Rectal smooth muscle tissue (tissue), 1 donor: ENCODE data around the gene OR10R2.

Experiments
- H3K27ac ChIP-seq: one replicate; pipeline ENCODE4 v1.7.0; 2013; ENCODE audit warnings: low read depth, low read length, inconsistent platforms
- H3K27me3 ChIP-seq: one replicate; pipeline ENCODE4 v1.7.0; 2013; ENCODE audit warnings: low read length; ENCODE audit not compliant: control insufficient read depth, insufficient read depth
- H3K36me3 ChIP-seq: one replicate; pipeline ENCODE4 v1.7.0; 2013; ENCODE audit warnings: low read length; ENCODE audit not compliant: control insufficient read depth, insufficient read depth
- H3K4me1 ChIP-seq: one replicate; pipeline ENCODE4 v1.7.0; 2013; ENCODE audit warnings: low read length; ENCODE audit not compliant: control insufficient read depth, insufficient read depth
- H3K4me3 ChIP-seq: one replicate; pipeline ENCODE4 v1.7.0; 2013; ENCODE audit warnings: low read length
- H3K9ac ChIP-seq: one replicate; pipeline ENCODE4 v1.7.0; 2013; ENCODE audit warnings: low read length

The OR10R2 gene

DNA sequence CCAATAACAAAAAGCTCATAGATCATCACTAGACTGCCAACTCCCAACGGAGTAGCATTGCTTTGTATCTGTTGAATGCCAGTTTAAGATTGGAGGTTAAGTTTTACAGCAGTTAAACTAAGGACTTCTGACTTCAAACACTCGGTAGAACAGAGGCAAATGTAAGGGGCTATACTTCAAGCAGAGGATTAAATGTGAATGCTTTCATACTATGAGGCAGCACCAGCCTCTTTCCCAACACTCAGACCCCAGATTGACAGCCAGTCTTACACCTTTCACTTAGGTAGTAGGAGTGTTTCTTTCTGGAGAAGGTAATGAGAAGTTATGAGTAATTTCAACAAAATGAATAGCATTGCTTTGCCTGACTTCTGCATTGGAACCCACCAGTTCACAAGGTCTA is 22.8 kb downstream of the OR10R2 start:
- Histone ChIP-seq H3K27me3 (no peaks in the 10 kb centered on the region), H3K36me3 (no peaks in the 10 kb centered on the region), H3K9ac (no peak overlapping the region), H3K4me1 (no peaks in the 10 kb centered on the region), H3K27ac (no peak overlapping the region), H3K4me3 (no peak overlapping the region)

DNA sequence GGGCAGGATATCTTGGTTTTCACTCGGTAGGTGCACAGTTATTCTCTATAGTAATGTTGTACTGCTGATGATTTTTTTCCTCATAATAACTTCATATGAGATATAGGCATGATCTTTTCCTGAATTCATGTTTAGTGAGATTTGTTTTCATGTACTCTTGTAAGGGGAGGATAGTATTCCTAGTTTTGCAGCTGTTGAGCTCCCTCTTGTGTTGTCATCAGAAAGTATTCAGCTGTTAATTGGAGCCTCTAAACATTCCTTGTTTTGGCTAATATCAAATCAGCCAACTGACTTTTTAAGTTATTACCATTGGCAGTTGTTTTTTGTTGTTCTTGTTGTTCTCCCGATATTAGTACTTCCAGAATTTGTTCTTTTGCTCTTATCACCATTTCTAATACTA is 24.4 kb downstream of the OR10R2 start:
- H3K27ac ChIP-seq, result no peak overlapping the region
- H3K4me1 ChIP-seq, result no peaks in the 10 kb centered on the region
- no peaks in the 10 kb centered on the region for H3K36me3 ChIP-seq
- no peak overlapping the region for H3K9ac ChIP-seq
- no peak overlapping the region for H3K4me3 ChIP-seq
- H3K27me3 ChIP-seq, result no peaks in the 10 kb centered on the region

DNA sequence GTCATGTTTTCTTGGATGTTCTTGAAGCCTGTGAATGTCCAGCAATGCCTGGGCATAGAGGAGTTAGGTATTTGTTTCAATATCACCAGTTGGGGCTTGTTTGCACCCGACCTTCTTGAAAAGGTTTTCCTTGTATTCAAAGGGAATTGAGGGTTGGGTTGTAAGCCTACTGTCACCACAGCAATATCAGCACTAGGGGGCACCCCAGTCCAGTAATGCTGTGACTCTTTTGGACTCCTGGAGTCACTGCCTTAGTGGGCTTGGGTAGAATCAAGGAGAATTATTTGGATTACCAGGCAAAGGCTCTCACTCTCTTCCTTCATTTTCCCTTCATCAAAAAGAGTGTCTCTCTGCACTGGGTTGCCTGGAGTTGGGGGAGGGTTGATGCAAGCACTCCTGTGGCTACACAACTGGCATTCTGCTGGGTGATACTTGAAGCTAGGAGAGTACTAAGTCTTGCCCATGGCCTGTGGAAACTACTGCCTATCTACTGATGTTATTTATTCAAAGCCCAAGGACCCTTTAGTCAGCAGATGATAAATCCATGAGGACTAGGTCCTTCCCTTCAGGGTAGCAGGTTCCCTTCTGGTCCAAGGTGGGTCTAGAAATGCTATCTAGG is 34.5 kb downstream of the OR10R2 start:
- H3K9ac ChIP-seq, result no peak overlapping the region
- no peak overlapping the region for H3K4me3 ChIP-seq
- no peaks in the 10 kb centered on the region for H3K4me1 ChIP-seq
- H3K36me3 ChIP-seq, result no peaks in the 10 kb centered on the region
- no peak overlapping the region for H3K27ac ChIP-seq
- H3K27me3 ChIP-seq, result no peaks in the 10 kb centered on the region

DNA sequence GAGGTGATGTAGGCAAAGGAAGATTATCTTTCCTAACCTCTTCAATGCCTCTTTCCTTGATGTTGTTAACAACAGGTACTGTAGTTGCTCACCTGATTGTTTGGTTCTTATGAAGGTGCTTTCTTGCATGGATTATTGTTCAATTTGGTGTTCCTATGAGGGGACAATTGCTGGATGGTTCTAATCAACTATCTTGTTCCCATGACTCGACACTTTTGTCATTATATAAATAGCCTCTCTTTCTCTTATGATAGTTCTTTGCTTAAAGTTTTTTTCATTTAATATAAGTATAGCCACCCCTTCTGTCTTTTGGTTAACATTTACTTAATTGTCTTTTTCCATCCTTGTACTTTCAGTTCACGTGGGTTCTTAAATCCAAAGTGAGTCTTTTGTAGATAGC is 35.5 kb downstream of the OR10R2 start:
- H3K4me3 ChIP-seq, result no peak overlapping the region
- no peaks in the 10 kb centered on the region for H3K4me1 ChIP-seq
- no peak overlapping the region for H3K9ac ChIP-seq
- H3K27ac ChIP-seq, result no peak overlapping the region
- H3K36me3 ChIP-seq, result no peaks in the 10 kb centered on the region
- H3K27me3 ChIP-seq, result no peaks in the 10 kb centered on the region

DNA sequence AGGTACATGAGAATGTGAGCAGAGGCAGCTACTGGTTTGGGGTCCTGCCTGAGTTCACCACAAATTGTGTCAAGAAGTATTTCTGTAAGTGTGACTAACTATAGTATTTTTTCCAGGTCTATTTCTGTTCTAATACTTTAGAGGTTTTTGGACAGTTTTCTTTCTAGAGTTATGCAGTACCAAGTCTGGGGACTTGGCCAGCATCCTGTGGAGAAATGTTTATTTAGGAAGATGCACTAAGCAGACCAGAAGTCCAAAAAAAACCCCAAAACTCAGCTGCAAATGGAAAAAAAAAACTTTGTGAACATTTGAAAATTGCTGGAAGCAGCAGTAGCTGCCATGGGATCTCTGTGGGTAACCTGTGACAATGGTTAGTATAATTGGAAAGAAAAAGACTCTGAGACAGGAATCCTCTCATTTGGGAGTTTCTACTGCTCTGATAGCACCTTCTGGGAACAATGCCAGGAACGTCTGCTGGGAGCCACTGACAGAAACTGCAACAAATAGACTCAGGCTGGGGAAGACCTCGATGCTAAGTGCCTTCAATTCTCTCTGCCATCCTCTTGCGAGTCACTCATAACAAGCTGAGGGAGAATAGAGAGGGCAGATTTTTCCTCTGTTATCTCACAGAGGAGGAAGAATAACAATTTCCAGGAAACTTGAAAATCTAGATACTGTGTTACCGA is 37.6 kb downstream of the OR10R2 start:
- H3K4me3 ChIP-seq, result no peak overlapping the region
- no peaks in the 10 kb centered on the region for H3K4me1 ChIP-seq
- H3K9ac ChIP-seq, result no peak overlapping the region
- H3K36me3 ChIP-seq, result no peaks in the 10 kb centered on the region
- no peak overlapping the region for H3K27ac ChIP-seq
- H3K27me3 ChIP-seq, result no peaks in the 10 kb centered on the region

DNA sequence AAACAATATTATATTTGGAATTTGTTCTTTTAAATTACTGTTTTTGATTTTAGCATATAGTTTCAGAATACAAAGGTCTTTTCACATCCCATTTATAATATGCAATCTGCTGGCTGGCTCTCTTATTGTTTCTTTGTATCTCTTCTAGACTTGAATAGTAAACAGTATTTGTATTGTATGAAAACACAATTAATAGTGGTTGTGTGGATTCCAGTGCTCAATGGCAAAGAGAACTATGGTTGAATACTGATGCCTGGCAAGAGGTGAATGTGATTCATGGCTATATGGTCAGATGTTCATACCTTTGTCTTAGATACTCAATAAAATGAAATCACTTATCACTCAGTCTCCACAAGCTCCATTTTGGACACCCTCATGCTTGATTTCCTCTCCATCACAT is 44.9 kb downstream of the OR10R2 start:
- no peak overlapping the region for H3K4me3 ChIP-seq
- H3K27ac ChIP-seq, result no peak overlapping the region
- no peaks in the 10 kb centered on the region for H3K4me1 ChIP-seq
- no peaks in the 10 kb centered on the region for H3K36me3 ChIP-seq
- no peaks in the 10 kb centered on the region for H3K27me3 ChIP-seq
- no peak overlapping the region for H3K9ac ChIP-seq

DNA sequence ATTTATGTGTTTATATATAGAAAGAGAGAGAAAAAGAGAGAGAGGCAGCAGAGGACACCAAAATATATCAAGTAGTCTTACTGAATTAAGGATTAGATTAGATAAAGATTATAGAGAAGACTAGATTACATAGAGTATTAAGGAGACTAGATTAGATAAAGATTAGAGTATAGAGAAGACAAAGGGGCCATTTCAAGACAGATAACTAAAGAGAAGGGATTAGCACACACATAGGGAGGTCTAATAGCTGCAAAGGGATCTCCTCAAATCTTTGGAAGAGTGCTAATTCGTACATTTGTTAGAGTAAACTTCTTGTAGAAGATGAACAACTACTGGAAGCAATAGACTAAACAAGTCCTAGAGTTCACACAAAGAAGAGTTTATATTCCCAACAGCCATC is 48.0 kb downstream of the OR10R2 start:
- Histone ChIP-seq H3K4me1 (no peaks in the 10 kb centered on the region), H3K4me3 (no peak overlapping the region), H3K36me3 (no peaks in the 10 kb centered on the region), H3K9ac (no peak overlapping the region), H3K27me3 (no peaks in the 10 kb centered on the region), H3K27ac (no peak overlapping the region)

DNA sequence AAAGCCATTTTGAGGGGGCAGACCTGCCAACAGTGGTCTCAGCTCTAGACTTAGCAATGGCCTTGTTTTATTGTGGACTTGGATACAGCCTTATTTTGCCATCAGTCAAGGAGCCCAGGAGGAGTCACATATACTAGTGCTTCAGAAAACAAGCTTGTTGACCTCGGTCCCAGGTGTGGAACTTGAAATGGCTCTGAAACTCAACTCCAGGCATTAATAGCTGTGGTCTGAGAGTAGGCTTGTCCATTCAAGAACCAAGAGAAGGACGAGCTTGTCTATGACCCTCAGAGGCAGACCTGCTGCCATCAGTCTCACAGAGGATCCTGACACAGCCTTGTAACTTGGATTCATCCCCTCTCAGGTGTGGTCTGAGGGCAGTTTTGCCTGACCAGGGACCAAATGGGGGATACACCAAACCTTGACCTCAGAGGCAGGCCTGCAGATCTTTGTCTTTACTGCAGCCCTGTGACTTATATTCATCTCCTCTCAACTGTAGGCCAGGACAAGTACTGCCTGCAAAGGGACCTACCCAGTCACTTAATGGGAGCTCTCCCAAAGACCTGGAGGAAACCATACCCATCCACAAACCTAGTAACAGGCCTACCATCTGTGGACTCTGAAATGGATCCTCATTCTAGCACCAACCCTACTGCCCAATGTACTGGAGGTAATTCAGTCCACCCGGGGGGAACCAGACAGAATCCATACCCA is 49.1 kb downstream of the OR10R2 start:
- H3K27me3 ChIP-seq, result no peaks in the 10 kb centered on the region
- no peak overlapping the region for H3K4me3 ChIP-seq
- no peaks in the 10 kb centered on the region for H3K4me1 ChIP-seq
- H3K27ac ChIP-seq, result no peak overlapping the region
- no peak overlapping the region for H3K9ac ChIP-seq
- no peaks in the 10 kb centered on the region for H3K36me3 ChIP-seq

DNA sequence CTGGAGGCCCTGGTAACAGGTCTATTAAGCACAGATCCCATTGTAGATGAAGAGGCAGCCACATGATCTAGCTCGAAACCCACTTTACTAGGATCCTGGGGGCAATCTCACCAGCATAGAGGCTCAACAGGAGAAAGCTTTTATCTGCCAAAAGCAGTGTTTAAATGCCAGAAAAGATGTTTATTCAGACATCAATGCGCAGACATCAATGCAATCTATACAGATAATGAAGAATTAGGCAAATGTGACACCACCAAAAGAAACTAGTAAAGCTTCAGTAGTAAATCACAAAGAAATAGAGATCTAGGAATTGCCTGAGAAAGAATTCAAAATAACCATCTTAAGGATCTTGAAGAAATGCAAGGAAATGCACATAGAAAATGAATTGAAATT is 49.6 kb downstream of the OR10R2 start:
- Histone ChIP-seq H3K36me3 (no peaks in the 10 kb centered on the region), H3K27ac (no peak overlapping the region), H3K4me3 (no peak overlapping the region), H3K4me1 (no peaks in the 10 kb centered on the region), H3K27me3 (no peaks in the 10 kb centered on the region), H3K9ac (no peak overlapping the region)

DNA sequence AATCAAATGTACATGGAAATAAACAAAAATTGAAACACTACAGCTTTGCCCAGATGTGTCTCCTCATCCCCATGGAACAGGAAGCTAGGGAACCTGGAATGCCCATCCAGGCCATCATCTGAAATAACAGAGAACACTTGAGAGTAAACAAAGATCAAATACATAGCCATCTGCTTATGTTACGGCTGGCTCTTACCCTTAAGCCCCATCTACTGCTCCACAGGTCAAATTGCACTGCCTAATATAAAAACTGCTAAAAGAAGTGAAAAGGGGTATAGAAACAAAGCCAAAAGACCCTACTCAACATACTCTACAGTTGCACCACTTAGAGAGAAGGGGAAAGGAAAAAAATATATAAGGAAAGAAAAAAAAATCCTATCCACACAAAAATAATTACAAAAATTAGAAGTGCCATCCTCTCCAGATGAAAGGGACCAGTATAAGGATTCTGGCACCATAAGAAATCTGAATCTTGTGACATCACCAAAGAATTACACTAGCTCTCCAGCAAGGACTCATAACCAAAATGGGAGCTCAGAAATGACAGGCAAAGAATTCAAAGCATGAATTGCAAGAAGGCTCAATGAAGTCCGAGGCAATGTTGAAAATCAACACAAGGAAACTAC is 55.3 kb downstream of the OR10R2 start:
- Histone ChIP-seq H3K9ac (no peak overlapping the region), H3K27me3 (no peaks in the 10 kb centered on the region), H3K36me3 (no peaks in the 10 kb centered on the region), H3K4me3 (no peak overlapping the region), H3K27ac (no peak overlapping the region), H3K4me1 (no peaks in the 10 kb centered on the region)
